OCI-LY3 (cell line): Measurements from ENCODE around the gene LMBR1.

ENCODE experiments used
- CTCF ChIP-seq: fragments of 200-600, 300-600 bp; sonication (generic); IDR thresholded peaks from 2 replicates; pipeline ENCODE4 v1.5.1; 2014; ENCODE audit warnings: antibody characterized with exemption, low read length, low read depth
- EZH2phosphoT487 ChIP-seq: fragments of 200-600 bp; shearing (Covaris generic); IDR thresholded peaks from 2 replicates; pipeline ENCODE4 v1.6.1; 2018; ENCODE audit warnings: antibody characterized with exemption, mixed run types, low read depth

DNA sequence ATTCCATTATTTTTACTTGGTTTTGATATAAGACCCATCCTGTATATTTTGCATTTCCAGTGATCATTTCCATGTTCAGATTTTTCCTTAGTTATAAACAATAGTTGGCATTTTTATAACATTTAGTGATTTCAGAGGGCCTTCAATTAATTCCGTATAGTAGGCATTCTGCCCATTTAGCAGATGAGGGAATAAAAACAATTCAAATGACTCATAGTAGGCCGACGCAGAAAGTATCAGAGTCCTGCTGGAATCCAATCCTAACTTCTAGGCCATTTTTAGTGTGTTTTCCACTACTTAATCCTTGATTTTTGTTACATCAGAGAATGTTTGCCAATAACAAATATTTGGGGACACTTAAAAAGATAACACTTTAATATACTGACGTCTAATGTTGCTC lies 237.0 kb downstream of the LMBR1 start:
- TF ChIP-seq CTCF = no peak
- no peak for TF ChIP-seq EZH2phosphoT487
